NT2/D1 (cell line): ENCODE results near the gene LHX5.

Experiments
- SUZ12 ChIP-seq: IDR thresholded peaks from 2 replicates; pipeline ENCODE4 v1.6.1; 2011; ENCODE audit not compliant: insufficient read length, insufficient read depth; ENCODE audit errors: extremely low read depth
- YY1 ChIP-seq: IDR thresholded peaks from 2 replicates; pipeline ENCODE4 v1.6.1; 2011; ENCODE audit not compliant: insufficient read length, insufficient read depth
- ZNF274 ChIP-seq: IDR thresholded peaks from 2 replicates; pipeline ENCODE4 v1.6.1; 2011; ENCODE audit warnings: mild to moderate bottlenecking, low read depth, low read length

DNA sequence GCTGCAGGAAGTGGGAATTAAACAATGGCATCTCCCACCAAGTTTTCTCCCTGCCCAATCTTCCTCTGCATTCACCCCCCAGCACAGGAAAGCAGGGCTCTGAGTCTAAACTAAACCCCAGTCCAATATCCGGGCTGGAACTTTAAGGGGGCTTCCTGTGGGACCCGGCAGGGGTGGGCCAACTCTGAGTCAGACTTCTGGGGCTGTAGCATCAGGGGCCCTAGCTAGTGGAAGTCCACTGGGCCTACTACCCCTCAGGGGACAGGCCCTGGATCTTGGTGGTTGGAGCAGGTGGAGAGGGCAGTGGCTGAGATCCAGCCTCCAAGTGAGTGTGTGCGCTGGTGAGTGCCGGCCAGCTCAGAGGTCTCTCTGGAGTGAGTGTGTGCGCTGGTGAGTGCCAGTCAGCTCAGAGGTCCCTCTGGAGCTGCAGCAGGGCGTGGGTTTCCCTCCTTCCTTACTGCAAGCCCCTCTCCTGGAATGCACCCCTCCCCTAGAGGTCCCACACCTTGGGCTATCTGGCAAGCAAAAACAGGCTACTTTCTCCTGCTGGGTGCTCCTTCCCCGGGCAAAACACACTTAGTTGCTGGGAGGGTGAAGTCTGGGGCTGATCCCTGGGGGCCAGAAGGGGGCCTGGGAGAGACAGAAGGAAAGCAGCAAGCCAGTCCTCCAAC, 5.6 kb upstream of the LHX5 start:
- TF ChIP-seq YY1 = no peak
- TF ChIP-seq ZNF274 = no peak
- TF ChIP-seq SUZ12 = no peak
